EL (cell line): ENCODE results near the gene DAND5.

ENCODE experiments used
- DNase-seq: peaks from one replicate; pipeline ENCODE4 v3.0.0-alpha.2; 2016

Gene DAND5

GRCh38 chr19:13010992-13011652 is 41.7 kb downstream of the DAND5 start:
- DNase-seq = no peak

DNA sequence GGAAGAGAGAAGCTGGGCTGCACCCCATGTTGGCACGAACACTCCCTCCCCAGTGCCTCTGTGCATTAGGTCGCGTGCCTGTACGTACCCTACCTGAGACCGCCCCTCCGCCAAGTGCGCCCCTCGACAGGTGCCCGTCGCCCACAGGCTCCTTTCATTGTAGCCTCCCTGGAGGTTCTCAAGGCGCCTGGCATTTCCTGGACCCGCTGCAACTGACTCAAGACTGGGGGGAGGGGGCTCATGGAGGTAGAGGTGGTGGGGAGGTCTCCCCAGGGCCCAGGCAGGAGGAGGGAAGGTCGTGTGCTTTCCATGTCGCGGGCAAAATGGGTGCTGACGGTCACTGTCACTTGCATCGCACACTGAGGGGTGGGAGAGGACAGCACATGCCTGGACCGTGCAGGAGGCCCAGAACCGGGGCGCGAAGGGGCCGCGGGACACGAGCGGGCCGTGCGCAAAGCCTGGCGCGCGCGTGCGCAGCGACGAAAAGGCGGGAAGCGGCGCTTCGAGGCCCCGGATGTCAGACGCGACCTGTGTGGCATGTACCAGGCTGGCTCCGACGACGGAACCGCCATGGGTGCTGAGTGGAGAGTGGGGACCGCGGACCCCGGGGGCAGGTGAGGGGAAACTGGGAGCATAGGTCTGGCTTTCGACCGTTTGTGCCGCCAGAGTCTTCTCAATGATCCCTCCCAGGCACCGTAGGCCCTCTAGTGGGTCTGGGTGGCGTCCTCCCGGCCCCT is 42.4 kb downstream of the DAND5 start:
- no peak for DNase-seq

- DNase-seq = no peak
Measured at GRCh38 chr19:13012390-13012689, 43.0 kb downstream of the DAND5 start.

GRCh38 chr19:13012690-13013608 is 43.6 kb downstream of the DAND5 start:
- DNase-seq = peak; percentile 84

DNA sequence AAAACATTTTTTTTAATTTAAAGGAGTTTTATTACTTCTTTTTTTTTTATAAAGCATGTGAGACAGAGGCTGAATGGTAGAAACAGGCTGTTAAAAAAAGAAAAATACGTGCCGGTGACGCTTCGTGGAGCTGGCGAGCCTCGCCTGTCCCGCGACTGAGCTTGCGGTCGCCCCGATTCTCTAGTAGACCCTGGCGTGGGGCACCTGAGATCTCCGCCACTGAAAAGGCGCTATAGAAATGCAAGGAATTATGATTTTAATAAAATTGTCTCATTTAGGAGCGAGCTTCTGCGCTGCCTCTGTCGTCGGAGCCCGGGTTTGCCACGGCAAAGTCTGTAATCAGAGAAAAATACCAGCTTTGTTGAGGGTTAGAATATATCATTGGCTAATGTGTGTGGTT is 44.3 kb downstream of the DAND5 start:
- no peak for DNase-seq

- no peak for DNase-seq
Measured at GRCh38 chr19:13014101-13014920, 44.9 kb downstream of the DAND5 start.

DNA sequence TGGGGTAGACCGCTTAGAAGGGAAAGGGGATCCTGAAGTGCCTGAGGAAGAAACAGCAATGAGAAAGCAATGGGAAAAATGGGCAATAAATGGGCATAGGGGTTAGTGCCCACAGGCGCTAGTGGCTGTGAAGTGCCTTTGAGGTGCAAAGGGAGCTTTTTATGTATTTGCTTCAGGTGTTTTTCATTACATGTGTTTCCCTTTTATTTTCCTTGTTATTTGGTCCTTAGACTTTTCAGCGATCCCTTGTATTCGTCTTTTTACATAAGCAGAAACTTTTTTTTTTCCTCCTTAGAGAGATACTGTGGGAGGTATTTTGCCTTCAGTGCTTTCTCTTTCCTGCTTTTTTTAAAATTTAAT is 45.5 kb downstream of the DAND5 start:
- DNase-seq = no peak

- no peak for DNase-seq
Measured at GRCh38 chr19:13015361-13016223, 46.2 kb downstream of the DAND5 start.

DNA sequence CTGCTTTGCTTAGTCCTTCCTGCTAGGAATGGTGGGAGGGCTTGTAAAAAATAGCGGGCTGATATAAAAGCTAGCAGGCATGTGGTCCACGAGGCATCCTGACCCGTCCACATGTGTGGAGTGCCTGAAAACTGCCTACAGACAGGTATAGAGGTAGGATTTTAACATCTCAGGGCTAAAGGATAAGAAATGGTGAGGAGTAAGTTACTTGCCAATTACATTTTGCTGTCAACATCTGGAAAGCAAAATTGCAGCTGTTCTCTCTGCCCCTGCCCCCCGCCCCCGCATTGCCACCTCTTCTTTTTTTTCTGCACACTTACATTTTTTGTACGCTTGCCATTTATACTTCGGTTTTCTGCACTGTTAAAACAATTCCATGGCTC is 46.9 kb downstream of the DAND5 start:
- DNase-seq = no peak

DNA sequence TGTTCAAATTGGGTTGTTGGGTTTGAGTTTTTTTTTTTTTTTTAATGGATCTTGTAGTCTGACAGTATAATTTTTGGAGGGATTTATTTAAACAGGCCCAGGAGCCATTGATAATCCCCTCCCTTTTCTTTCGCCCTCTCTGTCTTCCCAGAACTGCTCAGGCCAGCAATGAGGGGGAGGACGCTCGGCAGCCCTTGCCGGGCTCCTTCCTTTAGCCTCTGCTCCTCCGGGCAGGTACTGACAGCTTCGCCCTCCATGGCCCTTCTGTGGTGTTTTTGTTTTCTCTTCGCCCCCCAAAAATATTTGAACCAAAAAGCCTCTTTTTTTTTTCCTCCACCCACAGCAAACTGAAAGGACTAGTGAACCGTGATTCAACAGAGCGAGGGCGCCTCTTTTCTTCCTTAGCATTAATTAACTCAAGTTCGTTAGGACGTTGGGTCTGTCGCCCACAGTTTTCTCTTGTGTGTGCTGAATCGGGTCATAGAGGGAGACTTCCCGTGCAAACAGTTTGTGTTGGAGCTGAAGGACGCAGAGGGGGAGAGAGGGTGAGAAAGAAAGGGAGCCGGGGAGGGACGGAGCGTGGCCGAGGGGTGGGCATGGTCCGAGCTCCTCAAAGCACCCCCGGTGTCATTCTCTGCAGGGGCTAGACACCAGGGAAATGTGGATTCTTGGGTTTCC is 47.4 kb downstream of the DAND5 start:
- no peak for DNase-seq

DNA sequence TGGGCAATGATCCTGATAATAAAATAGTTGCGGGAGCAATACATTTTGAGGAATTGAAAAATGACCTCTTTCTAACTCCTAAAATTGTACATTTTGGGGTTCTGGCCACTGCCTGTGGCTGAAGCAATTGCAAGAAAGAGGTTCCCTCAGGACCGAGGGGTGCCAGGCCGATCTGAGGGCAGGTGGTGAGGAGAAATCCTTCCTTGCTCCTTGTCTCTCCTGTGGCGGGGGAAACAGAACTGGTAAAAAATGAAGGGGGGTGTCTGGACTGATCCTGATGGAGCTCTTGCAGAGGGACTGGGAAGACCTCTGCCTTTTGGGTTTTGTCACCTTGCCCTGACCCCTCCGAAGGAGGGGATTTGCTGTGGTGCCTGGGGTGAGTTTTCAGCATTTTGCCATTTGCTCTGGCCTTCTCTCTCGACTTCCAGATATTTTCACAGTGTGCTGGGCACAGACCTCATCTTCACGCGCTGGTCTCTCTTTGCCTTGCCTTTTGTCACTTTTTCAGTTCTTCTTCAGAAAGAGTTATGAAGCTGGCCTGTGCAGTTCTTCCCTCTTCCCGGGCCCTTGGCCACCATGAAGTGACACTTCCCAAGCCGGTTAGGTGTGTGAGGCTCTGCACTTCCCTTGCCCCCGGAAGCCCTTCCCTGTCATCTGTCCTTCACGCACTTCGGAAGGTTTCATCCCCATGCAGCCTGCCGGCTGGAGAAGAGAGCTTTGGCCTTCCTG is 48.1 kb downstream of the DAND5 start:
- DNase-seq = no peak

DNA sequence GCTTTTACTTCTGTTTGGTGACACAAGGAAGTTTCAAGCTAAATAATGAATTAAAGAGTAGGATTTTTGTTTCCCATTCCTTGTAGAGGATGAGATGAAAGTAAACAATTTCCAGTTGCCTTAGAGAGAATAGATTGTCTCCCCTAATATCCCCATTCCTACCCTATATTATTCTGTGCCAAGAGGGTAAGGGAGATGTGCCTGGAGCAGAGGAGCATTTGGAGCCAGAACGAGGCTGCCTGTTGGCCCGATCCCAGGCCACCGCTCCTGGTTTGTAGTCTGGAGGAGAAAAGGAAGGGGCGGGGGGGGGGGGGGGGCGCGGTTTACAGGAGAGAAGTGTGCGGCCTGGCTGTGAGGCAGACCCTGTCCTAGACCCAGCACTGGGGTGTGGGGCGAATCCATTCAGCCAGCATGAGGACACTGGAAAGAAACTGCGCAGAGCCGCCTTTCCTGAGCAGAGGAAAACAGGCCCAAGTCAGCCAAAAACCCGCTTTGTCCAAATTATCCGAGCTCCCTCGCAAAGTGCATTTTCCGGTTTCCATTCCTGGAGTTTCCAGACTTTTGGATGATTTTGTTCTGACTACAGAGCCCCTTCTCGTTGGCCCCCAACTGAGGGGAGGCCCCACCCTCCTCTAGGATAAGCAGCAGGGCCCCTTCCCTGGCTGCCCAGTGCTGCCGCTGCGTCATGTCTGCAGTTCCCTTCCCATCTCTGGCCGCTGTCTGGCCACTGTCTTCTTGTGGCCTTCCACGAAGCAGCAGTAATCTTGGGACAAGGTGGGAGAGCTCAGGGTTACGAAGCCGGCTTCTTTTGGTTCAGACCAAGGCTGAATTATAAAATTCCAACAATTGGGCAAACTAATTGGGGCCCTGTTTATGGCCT is 48.9 kb downstream of the DAND5 start:
- peak; percentile 23 for DNase-seq

DNA sequence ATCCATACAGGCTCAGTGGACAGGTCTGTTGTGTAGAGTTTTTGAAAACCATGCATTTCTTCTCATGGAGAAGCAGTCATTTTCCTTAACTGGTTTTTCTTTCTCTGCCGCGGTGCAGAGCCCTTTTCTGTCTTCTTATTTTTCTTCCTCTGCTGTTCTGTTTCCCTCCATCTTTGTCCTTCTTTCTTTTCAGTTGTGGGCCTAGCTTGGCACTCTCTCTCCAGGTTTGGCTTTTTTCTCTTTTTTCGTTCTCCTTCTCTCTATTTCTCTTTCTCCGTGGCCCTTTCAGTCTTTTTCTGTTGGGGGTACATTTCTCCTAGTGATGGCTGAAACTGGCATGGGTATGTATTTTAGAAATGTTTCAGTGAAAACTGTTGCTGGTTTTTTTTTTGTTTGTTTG is 50.0 kb downstream of the DAND5 start:
- DNase-seq = no peak

- no peak for DNase-seq
Measured at GRCh38 chr19:13020002-13020414, 50.6 kb downstream of the DAND5 start.

- no peak for DNase-seq
Measured at GRCh38 chr19:13022111-13022858, 52.9 kb downstream of the DAND5 start.

GRCh38 chr19:13022859-13023636 is 53.7 kb downstream of the DAND5 start:
- peak; percentile 96 for DNase-seq

- peak; percentile 49 for DNase-seq
Measured at GRCh38 chr19:13023656-13024055, 54.3 kb downstream of the DAND5 start.
